Spleen (tissue), 11 donors: Measurements from ENCODE around the gene ZC3H18. TPM values are rescaled to one million over a fixed set of nuclear protein-coding genes. Genes with fewer than 3 reads are reported as not detected.

Experiments
- DNase-seq: peaks from one replicate; pipeline ENCODE4 v3.0.0-alpha.2; 2020
- H3K27ac ChIP-seq, 8 donors: fragments of 200-600 bp; sonication (generic) in 7 of 8; 1 replicate in 4 of 8; 2 replicates in 4 of 8; pipeline versions ENCODE4 v1.5.0 to v1.8.0; 2016 to 2021; ENCODE audit warnings: inconsistent platforms in 4 of 8, mild to moderate bottlenecking in 4 of 8, moderate library complexity in 1 of 8
- H3K27me3 ChIP-seq, 7 donors: fragments of 200-600 bp; sonication (generic) in 6 of 7; replicated peaks in 1 of 7; 1 replicate in 4 of 7; 2 replicates in 3 of 7; pipeline versions ENCODE4 v1.5.0 to v1.8.0; 2016 to 2021; ENCODE audit warnings: inconsistent platforms in 3 of 7, mild to moderate bottlenecking in 1 of 7
- H3K36me3 ChIP-seq, 6 donors: fragments of 200-600 bp; sonication (generic) in 5 of 6; 1 replicate in 4 of 6; 2 replicates in 2 of 6; pipeline versions ENCODE4 v1.5.0 to v1.8.0; 2016 to 2021; ENCODE audit warnings: inconsistent platforms in 2 of 6
- H3K4me1 ChIP-seq, 6 donors: fragments of 200-600 bp; sonication (generic) in 5 of 6; 1 replicate in 3 of 6; 2 replicates in 3 of 6; pipeline versions ENCODE4 v1.5.0 to v1.8.0; 2016 to 2021; ENCODE audit warnings: inconsistent platforms in 3 of 6
- H3K4me3 ChIP-seq, 8 donors: fragments of 200-600 bp; sonication (generic) in 7 of 8; 1 replicate in 4 of 8; 2 replicates in 4 of 8; pipeline versions ENCODE4 v1.5.0 to v1.8.0; 2016 to 2021; ENCODE audit warnings: inconsistent platforms in 4 of 8, mild to moderate bottlenecking in 4 of 8, moderate library complexity in 2 of 8
- H3K9me3 ChIP-seq, 8 donors: fragments of 200-600 bp; sonication (generic) in 7 of 8; 1 replicate in 4 of 8; 2 replicates in 4 of 8; pipeline versions ENCODE4 v1.5.0 to v1.8.0; 2016 to 2021; ENCODE audit warnings: inconsistent platforms in 4 of 8
- CTCF ChIP-seq, 11 experiments: fragments of 200-600 bp in 7 of 11; fragments of 450-650 bp in 4 of 11; sonication (generic) in 4 of 11; IDR thresholded peaks in 8 of 11; conservative IDR thresholded peaks in 3 of 11; 1 replicate in 7 of 11; 2 replicates in 4 of 11; pipeline versions ENCODE4 v1.4.0 to v1.8.0; 2016 to 2021; ENCODE audit warnings: antibody characterized with exemption in 11 of 11, inconsistent platforms in 4 of 11, mild to moderate bottlenecking in 1 of 11
- POLR2A ChIP-seq, 3 donors: fragments of 450-650 bp; IDR thresholded peaks; one replicate each; pipeline ENCODE4 v1.5.1; 2017; ENCODE audit warnings: antibody characterized with exemption in 3 of 3, mild to moderate bottlenecking in 1 of 3
- POLR2AphosphoS5 ChIP-seq, 3 donors: sonication (generic); formaldehyde crosslinking; IDR thresholded peaks; one replicate each; pipeline ENCODE4 v1.5.1; 2017; ENCODE audit warnings: antibody characterized with exemption in 3 of 3
- WGBS, 5 donors: extraction: QIAGEN DNeasy Blood & Tissue Kit in 3 of 5; methylation state at CpG; one replicate each; pipeline versions ENCODE4 v1.1.5 to v1.1.7; 2013 to 2018; 5-methylcytosine and 5-hydroxymethylcytosine counted together
- intact Hi-C: fragments of 100-400 bp; cut with DNase I; formaldehyde crosslinking; loops from one replicate; pipeline ENCODE4 v1.15.0; 2023; ENCODE audit warnings: low total_unique reads
- polyA plus RNA-seq, 3 donors: library from polyadenylated mRNA; stranded (reverse); fragments of 200-250 nt; gene quantifications; one replicate each; pipeline ENCODE4 v1.2.1, GENCODE V29; 2013
- total RNA-seq, 7 donors: library from RNA; depleted of rRNA in 3 of 7; stranded (reverse); fragments of >200 nt in 3 of 7; fragmentation: NEBNext Ultra II Directional in 4 of 7; extraction: Animal tissue kit (Norgen Biotek cat#: 25700) in 4 of 7; gene quantifications; one replicate each; pipeline versions ENCODE4 v1.1.0 to v1.2.1, GENCODE V29; 2016 to 2021
- donor health status: healthy with polysubstance abuse.
- donor health status: DM: no; HTN: no; CAD: no; lungs with moderate emphysema.
- donor health status: DM: no; HTN: no; CAD: no.
- donor health status: Bipolar disorder and iron deficiency.
- donor health status: healthy.
- donor health status: DM: no; HTN: no; CAD: no.
- donor health status: DM: yes; HTN: yes; CAD: no.

Gene ZC3H18
- total and polyA plus RNA-seq, 10 donors: 18.0 to 65.2 (median 34.7) TPM

GRCh38 chr16:88530051-88530857 is 39.9 kb upstream of the ZC3H18 start:
- 88 to 92% (median 90%) methylated on average over 26 to 27 of the region's 27 CpGs for WGBS, 5 donors
- peak in 2 of 3 donors; percentile 5 to 38 for TF ChIP-seq POLR2AphosphoS5 (IDR thresholded peaks at IDR 0.05)
- no peak for TF ChIP-seq POLR2A (IDR thresholded peaks at IDR 0.05)
- no peak for DNase-seq
- intact Hi-C loops: no loop called here
- Histone ChIP-seq H3K4me3 (no peak overlapping the region), H3K27me3 (no peaks in the 10 kb centered on the region), H3K36me3 (peaks cover 0 to 55% (median 15%) of the 10 kb centered on the region in 6 donors), H3K9me3 (no peaks in the 10 kb centered on the region), H3K27ac (peak overlapping the region in 1 of 8 donors; percentile 33), H3K4me1 (peaks cover 19 to 61% (median 43%) of the 10 kb centered on the region in 6 donors)

DNA sequence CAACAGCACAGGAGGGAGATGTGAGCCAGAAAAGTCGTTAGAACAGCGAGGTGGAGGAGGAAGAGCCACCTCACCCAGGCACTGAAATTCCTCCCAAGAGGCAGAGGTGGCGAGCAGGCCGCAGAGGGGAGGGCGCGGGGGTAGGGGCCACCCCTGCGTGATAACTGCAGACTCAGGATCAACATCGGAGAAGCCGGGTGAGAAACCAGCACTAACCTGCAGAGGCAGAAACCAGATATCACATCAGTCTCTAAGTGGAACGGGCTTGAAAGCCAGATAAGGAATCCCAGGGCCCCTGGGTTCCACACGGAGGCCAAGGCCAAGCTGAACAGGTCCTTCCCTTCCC is 39.4 kb upstream of the ZC3H18 start:
- H3K27me3 ChIP-seq: no peaks in the 10 kb centered on the region
- H3K27ac ChIP-seq: peak overlapping the region in 1 of 8 donors; percentile 33
- H3K36me3 ChIP-seq: peaks cover 0 to 58% (median 15%) of the 10 kb centered on the region in 6 donors
- no peaks in the 10 kb centered on the region for H3K9me3 ChIP-seq
- no peak for DNase-seq
- no peak overlapping the region for H3K4me3 ChIP-seq
- peaks cover 18 to 61% (median 43%) of the 10 kb centered on the region in 6 donors for H3K4me1 ChIP-seq
- intact Hi-C loops: no loop called here
- TF ChIP-seq CTCF (IDR thresholded peaks at IDR 0.05 in 8 of 11, conservative IDR thresholded peaks at IDR 0.05 in 3 of 11): no peak
- no peak for TF ChIP-seq POLR2AphosphoS5 (IDR thresholded peaks at IDR 0.05)
- TF ChIP-seq POLR2A (IDR thresholded peaks at IDR 0.05): no peak
- WGBS, 5 donors: 63 to 79% (median 74%) methylated on average over 11 of the region's 11 CpGs

DNA sequence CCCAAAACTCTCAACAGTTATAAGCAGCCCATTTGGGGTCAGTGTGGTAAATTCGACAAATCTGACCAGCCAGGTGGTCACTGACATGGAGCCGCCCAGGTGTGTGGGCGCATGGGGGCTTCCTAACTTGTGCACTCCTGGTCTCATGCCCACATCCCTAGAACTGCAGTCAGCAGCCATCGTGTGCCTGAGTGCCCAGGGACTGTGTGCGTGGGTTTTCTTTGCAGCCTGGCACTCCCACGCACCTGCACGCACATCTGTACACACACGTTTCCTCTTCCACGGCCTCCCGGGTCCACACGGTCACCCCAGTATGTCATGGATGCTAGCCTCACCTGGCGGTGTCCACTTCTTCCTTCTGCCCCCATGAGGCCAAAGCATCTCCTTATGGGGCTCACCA is 38.9 kb upstream of the ZC3H18 start:
- TF ChIP-seq POLR2A (IDR thresholded peaks at IDR 0.05) (no peak), CTCF (IDR thresholded peaks at IDR 0.05 in 8 of 11, conservative IDR thresholded peaks at IDR 0.05 in 3 of 11) (no peak), POLR2AphosphoS5 (IDR thresholded peaks at IDR 0.05) (no peak)
- Histone ChIP-seq H3K4me3 (no peak overlapping the region), H3K27me3 (no peaks in the 10 kb centered on the region), H3K9me3 (no peaks in the 10 kb centered on the region), H3K4me1 (peaks cover 18 to 61% (median 38%) of the 10 kb centered on the region in 6 donors), H3K36me3 (peaks cover 0 to 58% (median 15%) of the 10 kb centered on the region in 6 donors), H3K27ac (no peak overlapping the region)
- DNase-seq: no peak
- WGBS, 5 donors: 75 to 92% (median 83%) methylated on average over 2 to 12 of the region's 12 CpGs
- intact Hi-C loops: no loop called here

- peak; percentile 82 for DNase-seq
- 81 to 93% (median 88%) methylated on average over 10 to 34 of the region's 34 CpGs for WGBS, 5 donors
- Histone ChIP-seq H3K4me3 (no peak overlapping the region), H3K27ac (peak overlapping the region in 5 of 8 donors; percentile 37 to 54 (median 51)), H3K9me3 (no peaks in the 10 kb centered on the region), H3K4me1 (peaks cover 18 to 61% (median 33%) of the 10 kb centered on the region in 6 donors), H3K36me3 (peaks cover 0 to 58% (median 15%) of the 10 kb centered on the region in 6 donors), H3K27me3 (no peaks in the 10 kb centered on the region)
- intact Hi-C loops: no loop called here
- TF ChIP-seq CTCF (IDR thresholded peaks at IDR 0.05 in 8 of 11, conservative IDR thresholded peaks at IDR 0.05 in 3 of 11): no peak
- no peak for TF ChIP-seq POLR2A (IDR thresholded peaks at IDR 0.05)
- no peak for TF ChIP-seq POLR2AphosphoS5 (IDR thresholded peaks at IDR 0.05)
Observed at GRCh38 chr16:88531931-88532433, 38.2 kb upstream of the ZC3H18 start.
